HG03139 (cell line): ENCODE results near the gene TTC33.
A peak's percentile ranks its signal among the peaks of the same experiment; 100 is the strongest.
"Not testable (repeated sequence)": the region's sequence is repeated elsewhere in the genome, so short reads cannot be mapped to it uniquely, and the experiment has no call there.

Experiments used
- ATAC-seq: cut with Tn5 transposase; IDR thresholded peaks from one replicate; pipeline ENCODE4 v1.9.1; 2021; ENCODE audit not compliant: unreplicated experiment

The TTC33 gene

GRCh38 chr5:40780199-40780598, 24.4 kb upstream of the TTC33 start:
- no peak for ATAC-seq

- no peak for ATAC-seq
Observed at GRCh38 chr5:40779561-40779960, 23.8 kb upstream of the TTC33 start.

- no peak for ATAC-seq
Observed at GRCh38 chr5:40778133-40778532, 22.4 kb upstream of the TTC33 start.

GRCh38 chr5:40776658-40776977, 20.9 kb upstream of the TTC33 start:
- no peak for ATAC-seq

- no peak for ATAC-seq
Observed at GRCh38 chr5:40775846-40776657, 20.3 kb upstream of the TTC33 start.

- ATAC-seq: no peak
Observed at GRCh38 chr5:40775085-40775845, 19.5 kb upstream of the TTC33 start.

- ATAC-seq: no peak
Observed at GRCh38 chr5:40774623-40775022, 18.9 kb upstream of the TTC33 start.

- ATAC-seq: no peak
Observed at GRCh38 chr5:40770764-40771163, 15.0 kb upstream of the TTC33 start.

GRCh38 chr5:40762705-40763104, 6.9 kb upstream of the TTC33 start:
- no peak for ATAC-seq

- ATAC-seq: no peak
Observed at GRCh38 chr5:40757400-40757799, 1.6 kb upstream of the TTC33 start.

- peak; percentile 67 for ATAC-seq
Observed at GRCh38 chr5:40755093-40755406, 711 bp downstream of the TTC33 start.

GRCh38 chr5:40754381-40755092, 1.2 kb downstream of the TTC33 start:
- ATAC-seq: peak; percentile 5

- ATAC-seq: no peak
Observed at GRCh38 chr5:40746703-40747102, 9.1 kb downstream of the TTC33 start.

- no peak for ATAC-seq
Observed at GRCh38 chr5:40743771-40744170, 12.0 kb downstream of the TTC33 start.

GRCh38 chr5:40738502-40738901, 17.3 kb downstream of the TTC33 start:
- no peak for ATAC-seq

GRCh38 chr5:40736103-40736875, 19.5 kb downstream of the TTC33 start:
- ATAC-seq: peak; percentile 87

GRCh38 chr5:40735609-40736008, 20.2 kb downstream of the TTC33 start:
- ATAC-seq: no peak

- no peak for ATAC-seq
Observed at GRCh38 chr5:40734986-40735385, 20.8 kb downstream of the TTC33 start.

GRCh38 chr5:40733879-40734563, 21.7 kb downstream of the TTC33 start:
- ATAC-seq: no peak

- ATAC-seq: no peak
Observed at GRCh38 chr5:40733434-40733833, 22.3 kb downstream of the TTC33 start.

GRCh38 chr5:40722497-40722911, 33.3 kb downstream of the TTC33 start:
- ATAC-seq: not testable (repeated sequence)
